Measurements from ENCODE around the gene ENDOG.

ENDOG gene

GRCh38 chr9:128809831-128810230, 8.5 kb upstream of the ENDOG start:
- TF ChIP-seq POLR2AphosphoS5 (IDR thresholded peaks at IDR 0.05; ENCODE audit: low read depth, low read length) (no peak), FOXP2 (optimal IDR thresholded peaks at IDR 0.05; ENCODE audit: borderline replicate concordance, extremely low read depth, extremely low read length, insufficient read depth) (no peak), SIN3A (IDR thresholded peaks at IDR 0.05; ENCODE audit: borderline replicate concordance, insufficient read depth, low read length) (no peak), REST (IDR thresholded peaks at IDR 0.05; ENCODE audit: insufficient read depth in 1 of 2, low read depth in 2 of 2, low read length in 2 of 2) (no peak), TAF1 (IDR thresholded peaks at IDR 0.05; ENCODE audit: borderline replicate concordance, insufficient read depth, low read length) (no peak)

GRCh38 chr9:128810873-128811272, 7.4 kb upstream of the ENDOG start:
- TF ChIP-seq POLR2AphosphoS5 (IDR thresholded peaks at IDR 0.05; ENCODE audit: low read depth, low read length) (no peak), FOXP2 (optimal IDR thresholded peaks at IDR 0.05; ENCODE audit: borderline replicate concordance, extremely low read depth, extremely low read length, insufficient read depth) (no peak), TAF1 (IDR thresholded peaks at IDR 0.05; ENCODE audit: borderline replicate concordance, insufficient read depth, low read length) (no peak), SIN3A (IDR thresholded peaks at IDR 0.05; ENCODE audit: borderline replicate concordance, insufficient read depth, low read length) (no peak), REST (IDR thresholded peaks at IDR 0.05; ENCODE audit: insufficient read depth in 1 of 2, low read depth in 2 of 2, low read length in 2 of 2) (no peak)

- TF ChIP-seq SIN3A (IDR thresholded peaks at IDR 0.05; ENCODE audit: borderline replicate concordance, insufficient read depth, low read length) (no peak), POLR2AphosphoS5 (IDR thresholded peaks at IDR 0.05; ENCODE audit: low read depth, low read length) (no peak; the same call in 1 of the 2 replicates), REST (IDR thresholded peaks at IDR 0.05; ENCODE audit: insufficient read depth in 1 of 2, low read depth in 2 of 2, low read length in 2 of 2) (no peak), FOXP2 (optimal IDR thresholded peaks at IDR 0.05; ENCODE audit: borderline replicate concordance, extremely low read depth, extremely low read length, insufficient read depth) (no peak)
Observed at GRCh38 chr9:128818839-128819715, 777 bp downstream of the ENDOG start.

- no peak for TF ChIP-seq FOXP2 (optimal IDR thresholded peaks at IDR 0.05; ENCODE audit: borderline replicate concordance, extremely low read depth, extremely low read length, insufficient read depth)
- no peak for TF ChIP-seq SIN3A (IDR thresholded peaks at IDR 0.05; ENCODE audit: borderline replicate concordance, insufficient read depth, low read length)
- TF ChIP-seq REST (IDR thresholded peaks at IDR 0.05; ENCODE audit: insufficient read depth in 1 of 2, low read depth in 2 of 2, low read length in 2 of 2) = no peak
- no peak for TF ChIP-seq TAF1 (IDR thresholded peaks at IDR 0.05; ENCODE audit: borderline replicate concordance, insufficient read depth, low read length)
- no peak for TF ChIP-seq POLR2AphosphoS5 (IDR thresholded peaks at IDR 0.05; ENCODE audit: low read depth, low read length)
Observed at GRCh38 chr9:128819716-128820664, 1.7 kb downstream of the ENDOG start.
